K562 (cell line): Measurements from ENCODE around the gene P2RX1. TPM values are rescaled to one million over a fixed set of nuclear protein-coding genes. Genes with fewer than 3 reads are reported as not detected.

Experiments
- ATAC-seq: fragments of 200-7000 bp; cut with Tn5 transposase; 3 replicates; pipeline ENCODE4 v1.9.1; 2020; ENCODE audit warnings: moderate library complexity
- BruUV-seq: library from RNA; stranded (reverse); fragments of 400-500 nt; replicated peaks from 2 replicates; lab custom pipeline; 2021; lab: Mats Ljungman, UMichigan
- CTCF ChIA-PET: fragments of 300-600 bp; formaldehyde crosslinking; extraction: SDS; loops from one replicate; lab custom pipeline; 2021; ENCODE audit warnings: low intra/inter-chr PET ratio; lab: Yijun Ruan, JAX
- POLR2A ChIA-PET: fragments of 300-600, 350-650 bp; sonication (Branson Sonifier 250); formaldehyde crosslinking; extraction: SDS; loops from one replicate; lab custom pipeline; 2021; ENCODE audit warnings: antibody characterized with exemption, inconsistent platforms; lab: Yijun Ruan, JAX
- DNase-seq, 4 experiments: peaks; one replicate each; pipeline versions ENCODE4 v3.0.0 to v3.0.0-alpha.2; 2011 to 2018; ENCODE audit warnings: low spot score in 3 of 4, mixed read lengths in 3 of 4; ENCODE audit errors: extremely low read depth in 1 of 4
- FAIRE-seq: peaks from 2 replicates; lab custom pipeline; 2011; peaks lifted over from hg19 to GRCh38; lab: Jason Lieb, UNC
- H2AFZ ChIP-seq: 2 replicates; pipeline ENCODE4 v1.6.0; 2011; ENCODE audit warnings: low read depth, low read length, control low read depth, inconsistent platforms
- H3K27ac ChIP-seq: fragments of 200-600 bp; 3 replicates; pipeline ENCODE4 v1.8.0; 2011; ENCODE audit warnings: low read depth, mild to moderate bottlenecking, control low read depth, inconsistent platforms, low read length, moderate library complexity, mixed read lengths; ENCODE audit errors: extremely low read depth
- H3K27me3 ChIP-seq, 2 experiments: fragments of 300-600 bp in 1 of 2; 2 replicates in 1 of 2; 3 replicates in 1 of 2; pipeline versions ENCODE4 v1.6.0 to v1.8.0; 2011; ENCODE audit warnings: inconsistent platforms in 2 of 2, low read length in 2 of 2, mild to moderate bottlenecking in 1 of 2, mixed read lengths in 1 of 2, moderate library complexity in 1 of 2; ENCODE audit not compliant: control insufficient read depth in 2 of 2, insufficient read depth in 2 of 2
- H3K36me3 ChIP-seq: fragments of 300-600 bp; 3 replicates; pipeline ENCODE4 v1.8.0; 2011; ENCODE audit warnings: mild to moderate bottlenecking, low read length, inconsistent platforms; ENCODE audit not compliant: control insufficient read depth, insufficient read depth
- H3K4me1 ChIP-seq, 2 experiments: fragments of 200-600 bp in 1 of 2; replicated peaks in 1 of 2; 2 replicates in 1 of 2; 3 replicates in 1 of 2; pipeline versions ENCODE4 v1.5.1 to v1.8.0; 2011; ENCODE audit warnings: inconsistent platforms in 2 of 2, low read length in 2 of 2, mild to moderate bottlenecking in 1 of 2, mixed read lengths in 1 of 2, moderate library complexity in 1 of 2; ENCODE audit not compliant: control insufficient read depth in 2 of 2, insufficient read depth in 2 of 2
- H3K4me2 ChIP-seq: 2 replicates; pipeline ENCODE4 v1.6.1; 2011; ENCODE audit warnings: low read length, control low read depth, inconsistent platforms, mixed read lengths; ENCODE audit not compliant: insufficient read depth
- H3K4me3 ChIP-seq: fragments of 200-600 bp; sonication (generic), shearing (Covaris generic); 2 replicates; pipeline ENCODE4 v1.5.1; 2016; ENCODE audit warnings: control low read depth, inconsistent platforms
- H3K79me2 ChIP-seq: fragments of 200-600 bp; 3 replicates; pipeline ENCODE4 v1.8.0; 2011; ENCODE audit warnings: low read length, inconsistent platforms; ENCODE audit not compliant: control insufficient read depth, insufficient read depth
- H3K9ac ChIP-seq, 2 experiments: 2 replicates each; pipeline versions ENCODE4 v1.6.0 to v1.6.1; 2011; ENCODE audit warnings: low read depth in 2 of 2, low read length in 2 of 2, control low read depth in 1 of 2, inconsistent platforms in 1 of 2, mild to moderate bottlenecking in 1 of 2, mixed read lengths in 1 of 2; ENCODE audit not compliant: insufficient read depth in 1 of 2
- H3K9me1 ChIP-seq: one replicate; pipeline ENCODE4 v1.6.0; 2011; ENCODE audit warnings: inconsistent platforms, mild to moderate bottlenecking, low read length, moderate library complexity; ENCODE audit not compliant: control insufficient read depth, insufficient read depth
- H3K9me3 ChIP-seq: replicated peaks from 2 replicates; pipeline ENCODE4 v1.5.1; 2011; ENCODE audit warnings: low read depth, low read length, inconsistent platforms; ENCODE audit not compliant: control insufficient read depth, insufficient read depth
- H4K20me1 ChIP-seq: replicated peaks from 2 replicates; pipeline ENCODE4 v1.6.1; 2011; ENCODE audit warnings: low read length, inconsistent platforms, mixed read lengths; ENCODE audit not compliant: control insufficient read depth, insufficient read depth
- BCOR ChIP-seq: fragments of 450-650 bp; IDR thresholded peaks from 2 replicates; pipeline ENCODE4 v1.6.1; 2016
- GABPA ChIP-seq: fragments of 200-800 bp; sonication (Bioruptor generic); conservative IDR thresholded peaks from 2 replicates; pipeline ENCODE4 v1.6.1; 2016; ENCODE audit warnings: low read depth, missing genetic modification characterization, missing compliant biosample characterization
- HNRNPLL ChIP-seq: fragments of 200-400 bp; formaldehyde crosslinking; IDR thresholded peaks from 2 replicates; pipeline ENCODE4 v1.6.1; 2017; ENCODE audit warnings: low read length, low read depth, mild to moderate bottlenecking; ENCODE audit not compliant: poor library complexity, severe bottlenecking
- IRF2 ChIP-seq: sonication (generic); formaldehyde crosslinking; IDR thresholded peaks from 2 replicates; pipeline ENCODE4 v1.8.1; 2022; ENCODE audit warnings: mild to moderate bottlenecking, missing genetic modification reagents
- KDM1A ChIP-seq, 2 experiments: fragments of 450-650 bp; IDR thresholded peaks; 2 replicates each; pipeline ENCODE4 v1.6.1; 2016; ENCODE audit warnings: mild to moderate bottlenecking in 2 of 2
- MEIS2 ChIP-seq: fragments of 450-650 bp; IDR thresholded peaks from 2 replicates; pipeline ENCODE4 v1.6.1; 2014; ENCODE audit warnings: mild to moderate bottlenecking; ENCODE audit not compliant: partially characterized antibody
- POLR2AphosphoS2 ChIP-seq: IDR thresholded peaks from 2 replicates; pipeline ENCODE4 v1.6.1; 2012; ENCODE audit warnings: low read length, improper control_type of control experiment
- PURB ChIP-seq: sonication (generic); formaldehyde crosslinking; IDR thresholded peaks from 2 replicates; pipeline ENCODE4 v1.9.0; 2021; ENCODE audit warnings: low read depth, mild to moderate bottlenecking, missing genetic modification reagents
- RBM25 ChIP-seq: fragments of 200-400 bp; formaldehyde crosslinking; IDR thresholded peaks from 2 replicates; pipeline ENCODE4 v1.6.1; 2018; ENCODE audit warnings: low read length, low read depth, moderate library complexity; ENCODE audit not compliant: severe bottlenecking
- TAF15 ChIP-seq: fragments of 200-400 bp; formaldehyde crosslinking; IDR thresholded peaks from 2 replicates; pipeline ENCODE4 v1.6.1; 2017; ENCODE audit warnings: mild to moderate bottlenecking, low read depth, low read length, moderate library complexity
- TFAM ChIP-seq: fragments of 250-450 bp; sonication (Bioruptor Pico); conservative IDR thresholded peaks from 2 replicates; pipeline ENCODE4 v1.5.0; 2021; ENCODE audit warnings: mild to moderate bottlenecking, moderate library complexity
- ZFP36 ChIP-seq: fragments of 150-350 bp; IDR thresholded peaks from 2 replicates; pipeline ENCODE4 v1.6.1; 2018; ENCODE audit warnings: low read length, low read depth; ENCODE audit not compliant: partially characterized antibody
- ZKSCAN3 ChIP-seq: fragments of 250-450 bp; sonication (Bioruptor Pico); IDR thresholded peaks from 2 replicates; pipeline ENCODE4 v1.4.0; 2020
- ZNF133 ChIP-seq: fragments of 250-450 bp; sonication (Bioruptor Pico); IDR thresholded peaks from 2 replicates; pipeline ENCODE4 v1.4.0; 2020; ENCODE audit warnings: mild to moderate bottlenecking
- ZNF444 ChIP-seq: fragments of 250-450 bp; sonication (Bioruptor Pico); IDR thresholded peaks from 2 replicates; pipeline ENCODE4 v1.4.0; 2020; ENCODE audit warnings: mild to moderate bottlenecking, moderate library complexity
- ZNF75A ChIP-seq: fragments of 450-650 bp; formaldehyde crosslinking; IDR thresholded peaks from 2 replicates; pipeline ENCODE4 v1.4.0; 2020; ENCODE audit warnings: mild to moderate bottlenecking
- WGBS: fragments of 100-300 bp; shearing (Covaris generic); methylation state at CpG from one replicate; pipeline ENCODE4 v1.1.6; 2016; ENCODE audit warnings: low coverage, mixed read lengths; ENCODE audit not compliant: insufficient coverage; ENCODE audit errors: missing lambda C conversion rate; 5-methylcytosine and 5-hydroxymethylcytosine counted together
- in situ Hi-C: fragments of 300-500 bp; cut with MboI; formaldehyde crosslinking; loops from 4 replicates; pipeline ENCODE4 v1.15.0; 2018; ENCODE audit warnings: inconsistent platforms, mixed read lengths
- intact Hi-C: fragments of 100-400 bp; cut with micrococcal nuclease; formaldehyde crosslinking; loops from 2 replicates; pipeline ENCODE4 v1.14.2; 2022
- polyA plus RNA-seq, 8 experiments: library from polyadenylated mRNA; depleted of rRNA in 4 of 8; stranded (reverse) in 5 of 8; unstranded in 3 of 8; fragments of >200 nt; fragmentation: Nextera tagmentation in 2 of 8; fragmentation: Illumina TruSeq in 1 of 8; extraction: Ambion mirVana in 2 of 8; extraction: Trizol in 1 of 8; gene quantifications; 2 replicates each; pipeline versions ENCODE4 v1.2.1 to v1.2.3, GENCODE V29; 2011 to 2014; ENCODE audit warnings: inconsistent platforms in 1 of 8, missing spikeins in 1 of 8
- total RNA-seq, 7 experiments: library from RNA; depleted of rRNA in 6 of 7; stranded (reverse); fragments of >200 nt in 6 of 7; fragmentation: Illumina TruSeq in 2 of 7; extraction: Trizol in 2 of 7; gene quantifications; 2 replicates each; pipeline versions ENCODE4 v1.2.1 to v1.2.3, GENCODE V29; 2011 to 2021; ENCODE audit warnings: low replicate concordance in 1 of 7
- TF ChIP-seq, protein P1 (sequence below): fragments of 250-450 bp; sonication (Bioruptor Pico); IDR thresholded peaks from 2 replicates; pipeline ENCODE4 v1.8.0; 2021; ENCODE audit warnings: moderate library complexity, mild to moderate bottlenecking, inconsistent platforms
- TF ChIP-seq, protein P2 (sequence below): sonication (generic); formaldehyde crosslinking; IDR thresholded peaks from 2 replicates; pipeline ENCODE4 v1.8.0; 2022; ENCODE audit warnings: mild to moderate bottlenecking, missing genetic modification reagents
- TF ChIP-seq, protein P3 (sequence below): fragments of 450-650 bp; conservative IDR thresholded peaks from 2 replicates; pipeline ENCODE4 v1.6.1; 2016; ENCODE audit warnings: missing genetic modification characterization, low read depth, mild to moderate bottlenecking, missing compliant biosample characterization, moderate library complexity

The P2RX1 gene
- total and polyA plus RNA-seq, 9 of the 15 experiments (the other 6 are each of a cell fraction or from before 2014, with no cell fraction given) = 0.27 to 20.3 (median 10.3) TPM

DNA sequence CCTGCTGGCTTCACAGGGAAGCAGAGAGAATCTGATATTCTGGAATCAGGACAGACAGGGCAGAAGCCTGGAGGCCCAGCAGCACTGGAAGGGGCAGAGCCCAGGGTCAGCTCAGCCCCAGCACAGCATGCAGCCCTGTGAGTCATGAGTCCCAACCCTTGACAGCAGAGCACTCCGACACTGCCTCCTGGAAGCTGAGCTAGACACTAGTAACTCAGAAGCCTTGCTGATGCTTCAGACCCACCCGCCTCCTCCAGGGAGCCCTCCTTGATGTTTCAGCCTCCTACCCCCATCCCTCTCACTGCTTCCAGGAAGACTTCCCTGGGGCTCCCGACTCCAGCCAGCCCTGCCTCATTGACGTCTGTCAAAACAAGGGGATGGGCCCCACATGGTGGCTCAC, 30.3 kb downstream of the P2RX1 start:
- FAIRE-seq (no peak), ATAC-seq (no peak), DNase-seq (no peak)
- H3K79me2 ChIP-seq = peaks cover 25% of the 10 kb centered on the region
- H3K9me3 ChIP-seq = no peaks in the 10 kb centered on the region
- BruUV-seq = no TSS peak
- in situ Hi-C loops = no loop called here
- H3K4me3 ChIP-seq = no peak overlapping the region
- no peaks in the 10 kb centered on the region for H3K27me3 ChIP-seq
- H3K4me2 ChIP-seq = no peak overlapping the region
- no peak overlapping the region for H3K27ac ChIP-seq
- ChIA-PET CTCF (no interaction called here), POLR2A (no interaction called here)
- intact Hi-C loops = no loop called here
- 47% methylated on average over 3 of the region's 4 CpGs for WGBS
- no peaks in the 10 kb centered on the region for H3K9me1 ChIP-seq
- TF ChIP-seq POLR2AphosphoS2 (no peak), GABPA (tag) (no peak), ZNF444 (CRISPR knock-in tag) (no peak), TFAM (CRISPR knock-in tag) (no peak), ZNF75A (CRISPR knock-in tag) (no peak), PURB (no peak), KDM1A (IDR thresholded peaks at IDR 0.05) (0 out of 4 replicates have a peak, but pooled peaks of 1 of the 2 experiments have one; percentile 17), HNRNPLL (no peak), ZNF133 (CRISPR knock-in tag) (no peak), IRF2 (CRISPR knock-in tag) (no peak), BCOR (peak; percentile 47; the same call in 1 of the 2 replicates), RBM25 (peak; percentile 11), ZFP36 (peak; percentile 95), ZKSCAN3 (CRISPR knock-in tag) (no peak), TAF15 (no peak), MEIS2 (no peak)
- TF ChIP-seq, protein P1, sequence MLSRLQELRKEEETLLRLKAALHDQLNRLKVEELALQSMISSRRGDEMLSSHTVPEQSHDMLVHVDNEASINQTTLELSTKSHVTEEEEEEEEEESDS (CRISPR knock-in tag) = no peak
- TF ChIP-seq, protein P2, sequence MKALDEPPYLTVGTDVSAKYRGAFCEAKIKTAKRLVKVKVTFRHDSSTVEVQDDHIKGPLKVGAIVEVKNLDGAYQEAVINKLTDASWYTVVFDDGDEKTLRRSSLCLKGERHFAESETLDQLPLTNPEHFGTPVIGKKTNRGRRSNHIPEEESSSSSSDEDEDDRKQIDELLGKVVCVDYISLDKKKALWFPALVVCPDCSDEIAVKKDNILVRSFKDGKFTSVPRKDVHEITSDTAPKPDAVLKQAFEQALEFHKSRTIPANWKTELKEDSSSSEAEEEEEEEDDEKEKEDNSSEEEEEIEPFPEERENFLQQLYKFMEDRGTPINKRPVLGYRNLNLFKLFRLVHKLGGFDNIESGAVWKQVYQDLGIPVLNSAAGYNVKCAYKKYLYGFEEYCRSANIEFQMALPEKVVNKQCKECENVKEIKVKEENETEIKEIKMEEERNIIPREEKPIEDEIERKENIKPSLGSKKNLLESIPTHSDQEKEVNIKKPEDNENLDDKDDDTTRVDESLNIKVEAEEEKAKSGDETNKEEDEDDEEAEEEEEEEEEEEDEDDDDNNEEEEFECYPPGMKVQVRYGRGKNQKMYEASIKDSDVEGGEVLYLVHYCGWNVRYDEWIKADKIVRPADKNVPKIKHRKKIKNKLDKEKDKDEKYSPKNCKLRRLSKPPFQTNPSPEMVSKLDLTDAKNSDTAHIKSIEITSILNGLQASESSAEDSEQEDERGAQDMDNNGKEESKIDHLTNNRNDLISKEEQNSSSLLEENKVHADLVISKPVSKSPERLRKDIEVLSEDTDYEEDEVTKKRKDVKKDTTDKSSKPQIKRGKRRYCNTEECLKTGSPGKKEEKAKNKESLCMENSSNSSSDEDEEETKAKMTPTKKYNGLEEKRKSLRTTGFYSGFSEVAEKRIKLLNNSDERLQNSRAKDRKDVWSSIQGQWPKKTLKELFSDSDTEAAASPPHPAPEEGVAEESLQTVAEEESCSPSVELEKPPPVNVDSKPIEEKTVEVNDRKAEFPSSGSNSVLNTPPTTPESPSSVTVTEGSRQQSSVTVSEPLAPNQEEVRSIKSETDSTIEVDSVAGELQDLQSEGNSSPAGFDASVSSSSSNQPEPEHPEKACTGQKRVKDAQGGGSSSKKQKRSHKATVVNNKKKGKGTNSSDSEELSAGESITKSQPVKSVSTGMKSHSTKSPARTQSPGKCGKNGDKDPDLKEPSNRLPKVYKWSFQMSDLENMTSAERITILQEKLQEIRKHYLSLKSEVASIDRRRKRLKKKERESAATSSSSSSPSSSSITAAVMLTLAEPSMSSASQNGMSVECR = no peak
- TF ChIP-seq, protein P3, sequence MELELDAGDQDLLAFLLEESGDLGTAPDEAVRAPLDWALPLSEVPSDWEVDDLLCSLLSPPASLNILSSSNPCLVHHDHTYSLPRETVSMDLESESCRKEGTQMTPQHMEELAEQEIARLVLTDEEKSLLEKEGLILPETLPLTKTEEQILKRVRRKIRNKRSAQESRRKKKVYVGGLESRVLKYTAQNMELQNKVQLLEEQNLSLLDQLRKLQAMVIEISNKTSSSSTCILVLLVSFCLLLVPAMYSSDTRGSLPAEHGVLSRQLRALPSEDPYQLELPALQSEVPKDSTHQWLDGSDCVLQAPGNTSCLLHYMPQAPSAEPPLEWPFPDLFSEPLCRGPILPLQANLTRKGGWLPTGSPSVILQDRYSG (tag) = no peak
- H4K20me1 ChIP-seq = no peaks in the 10 kb centered on the region
- H2AFZ ChIP-seq = no peak overlapping the region
- no peak overlapping the region for H3K9ac ChIP-seq
- peaks cover 39% of the 10 kb centered on the region; the same call in 1 of the 3 replicates for H3K36me3 ChIP-seq
- H3K4me1 ChIP-seq = peaks cover 17 to 43% of the 10 kb centered on the region in 2 experiments
